ENCODE data around the gene GRIN3B.
A peak's percentile ranks its signal among the peaks of the same experiment; 100 is the strongest.

The GRIN3B gene

GRCh38 chr19:960601-960938 is 39.6 kb upstream of the GRIN3B start:
- peaks cover 17% of the 10 kb centered on the region for H3K36me3 Mint-ChIP-seq (ENCODE audit: low read depth)
- H3K9me3 Mint-ChIP-seq, result no peaks in the 10 kb centered on the region
- H3K4me3 Mint-ChIP-seq, result no peak overlapping the region
- no peaks in the 10 kb centered on the region for H3K27me3 Mint-ChIP-seq (ENCODE audit: low read depth)
- DNase-seq (ENCODE audit: low spot score), result no peak
- H3K4me1 Mint-ChIP-seq (ENCODE audit: low read depth), result peaks cover 9% of the 10 kb centered on the region
- peak overlapping the region; percentile 26 for H3K27ac Mint-ChIP-seq

GRCh38 chr19:961866-962620 is 38.2 kb upstream of the GRIN3B start:
- H3K9me3 Mint-ChIP-seq, result no peaks in the 10 kb centered on the region
- H3K27me3 Mint-ChIP-seq (ENCODE audit: low read depth), result no peaks in the 10 kb centered on the region
- H3K27ac Mint-ChIP-seq, result peak overlapping the region; percentile 77
- peaks cover 9% of the 10 kb centered on the region for H3K4me1 Mint-ChIP-seq (ENCODE audit: low read depth)
- H3K4me3 Mint-ChIP-seq, result peak overlapping the region; percentile 54
- DNase-seq (ENCODE audit: low spot score), result no peak
- H3K36me3 Mint-ChIP-seq (ENCODE audit: low read depth), result peaks cover 21% of the 10 kb centered on the region

- Mint-ChIP-seq H3K36me3 (ENCODE audit: low read depth) (peaks cover 24% of the 10 kb centered on the region), H3K4me1 (ENCODE audit: low read depth) (peaks cover 9% of the 10 kb centered on the region), H3K27me3 (ENCODE audit: low read depth) (no peaks in the 10 kb centered on the region), H3K27ac (no peak overlapping the region), H3K4me3 (no peak overlapping the region), H3K9me3 (no peaks in the 10 kb centered on the region)
- no peak for DNase-seq (ENCODE audit: low spot score)
Measured at GRCh38 chr19:962683-963400, 37.4 kb upstream of the GRIN3B start.

GRCh38 chr19:963486-963951 is 36.7 kb upstream of the GRIN3B start:
- Mint-ChIP-seq H3K36me3 (ENCODE audit: low read depth) (peaks cover 28% of the 10 kb centered on the region), H3K9me3 (no peaks in the 10 kb centered on the region), H3K27me3 (ENCODE audit: low read depth) (no peaks in the 10 kb centered on the region), H3K4me1 (ENCODE audit: low read depth) (peaks cover 9% of the 10 kb centered on the region), H3K4me3 (no peak overlapping the region), H3K27ac (no peak overlapping the region)
- no peak for DNase-seq (ENCODE audit: low spot score)

GRCh38 chr19:964116-964520 is 36.1 kb upstream of the GRIN3B start:
- H3K9me3 Mint-ChIP-seq, result no peaks in the 10 kb centered on the region
- DNase-seq (ENCODE audit: low spot score), result no peak
- H3K36me3 Mint-ChIP-seq (ENCODE audit: low read depth), result peaks cover 33% of the 10 kb centered on the region
- no peaks in the 10 kb centered on the region for H3K27me3 Mint-ChIP-seq (ENCODE audit: low read depth)
- H3K27ac Mint-ChIP-seq, result no peak overlapping the region
- H3K4me1 Mint-ChIP-seq (ENCODE audit: low read depth), result peaks cover 7% of the 10 kb centered on the region
- H3K4me3 Mint-ChIP-seq, result no peak overlapping the region

- no peak overlapping the region for H3K27ac Mint-ChIP-seq
- H3K4me1 Mint-ChIP-seq (ENCODE audit: low read depth), result peaks cover 7% of the 10 kb centered on the region
- no peak overlapping the region for H3K4me3 Mint-ChIP-seq
- no peaks in the 10 kb centered on the region for H3K9me3 Mint-ChIP-seq
- H3K27me3 Mint-ChIP-seq (ENCODE audit: low read depth), result no peaks in the 10 kb centered on the region
- DNase-seq (ENCODE audit: low spot score), result no peak
- H3K36me3 Mint-ChIP-seq (ENCODE audit: low read depth), result peaks cover 36% of the 10 kb centered on the region
Measured at GRCh38 chr19:964761-965694, 35.2 kb upstream of the GRIN3B start.

GRCh38 chr19:966485-967088 is 33.6 kb upstream of the GRIN3B start:
- H3K4me1 Mint-ChIP-seq (ENCODE audit: low read depth), result peaks cover 7% of the 10 kb centered on the region
- H3K9me3 Mint-ChIP-seq, result peaks cover 5% of the 10 kb centered on the region
- DNase-seq (ENCODE audit: low spot score), result no peak
- H3K27ac Mint-ChIP-seq, result no peak overlapping the region
- H3K4me3 Mint-ChIP-seq, result no peak overlapping the region
- H3K27me3 Mint-ChIP-seq (ENCODE audit: low read depth), result no peaks in the 10 kb centered on the region
- H3K36me3 Mint-ChIP-seq (ENCODE audit: low read depth), result peaks cover 49% of the 10 kb centered on the region

GRCh38 chr19:970695-971094 is 29.5 kb upstream of the GRIN3B start:
- no peak for DNase-seq (ENCODE audit: low spot score)
- H3K4me3 Mint-ChIP-seq, result no peak overlapping the region
- H3K9me3 Mint-ChIP-seq, result peaks cover 5% of the 10 kb centered on the region
- no peaks in the 10 kb centered on the region for H3K4me1 Mint-ChIP-seq (ENCODE audit: low read depth)
- no peak overlapping the region for H3K27ac Mint-ChIP-seq
- H3K36me3 Mint-ChIP-seq (ENCODE audit: low read depth), result peaks cover 40% of the 10 kb centered on the region
- no peaks in the 10 kb centered on the region for H3K27me3 Mint-ChIP-seq (ENCODE audit: low read depth)

GRCh38 chr19:971795-972194 is 28.4 kb upstream of the GRIN3B start:
- Mint-ChIP-seq H3K27me3 (ENCODE audit: low read depth) (no peaks in the 10 kb centered on the region), H3K9me3 (peaks cover 5% of the 10 kb centered on the region), H3K36me3 (ENCODE audit: low read depth) (peaks cover 36% of the 10 kb centered on the region), H3K4me1 (ENCODE audit: low read depth) (no peaks in the 10 kb centered on the region), H3K27ac (no peak overlapping the region), H3K4me3 (no peak overlapping the region)
- DNase-seq (ENCODE audit: low spot score), result no peak

- no peaks in the 10 kb centered on the region for H3K27me3 Mint-ChIP-seq (ENCODE audit: low read depth)
- H3K4me1 Mint-ChIP-seq (ENCODE audit: low read depth), result no peaks in the 10 kb centered on the region
- H3K27ac Mint-ChIP-seq, result no peak overlapping the region
- peaks cover 34% of the 10 kb centered on the region for H3K36me3 Mint-ChIP-seq (ENCODE audit: low read depth)
- H3K4me3 Mint-ChIP-seq, result no peak overlapping the region
- H3K9me3 Mint-ChIP-seq, result peaks cover 5% of the 10 kb centered on the region
- no peak for DNase-seq (ENCODE audit: low spot score)
Measured at GRCh38 chr19:972281-972680, 27.9 kb upstream of the GRIN3B start.

GRCh38 chr19:973726-974563 is 26.3 kb upstream of the GRIN3B start:
- Mint-ChIP-seq H3K4me3 (no peak overlapping the region), H3K36me3 (ENCODE audit: low read depth) (peaks cover 25% of the 10 kb centered on the region), H3K27ac (no peak overlapping the region), H3K27me3 (ENCODE audit: low read depth) (no peaks in the 10 kb centered on the region), H3K9me3 (peaks cover 5% of the 10 kb centered on the region), H3K4me1 (ENCODE audit: low read depth) (no peaks in the 10 kb centered on the region)
- no peak for DNase-seq (ENCODE audit: low spot score)

- no peaks in the 10 kb centered on the region for H3K27me3 Mint-ChIP-seq (ENCODE audit: low read depth)
- peaks cover 22% of the 10 kb centered on the region for H3K36me3 Mint-ChIP-seq (ENCODE audit: low read depth)
- no peak for DNase-seq (ENCODE audit: low spot score)
- no peak overlapping the region for H3K27ac Mint-ChIP-seq
- peaks cover 5% of the 10 kb centered on the region for H3K9me3 Mint-ChIP-seq
- H3K4me3 Mint-ChIP-seq, result no peak overlapping the region
- no peaks in the 10 kb centered on the region for H3K4me1 Mint-ChIP-seq (ENCODE audit: low read depth)
Measured at GRCh38 chr19:974564-975257, 25.5 kb upstream of the GRIN3B start.

All from T-helper 2 cell treated with Interferon-gamma antibody and Interleukin-4, amounts not matched to agents 5 μg/mL and 100 μg/mL, for 36 hours (primary cell).